HG02759 (cell line): Measurements from ENCODE around the gene F8A1.
A peak's percentile ranks its signal among the peaks of the same experiment; 100 is the strongest.
"Not testable (repeated sequence)": the region's sequence is repeated elsewhere in the genome, so short reads cannot be mapped to it uniquely, and the experiment has no call there.

Experiments
- ATAC-seq: cut with Tn5 transposase; IDR thresholded peaks from one replicate; pipeline ENCODE4 v1.9.1; 2021; ENCODE audit warnings: mild to moderate bottlenecking, moderate library complexity; ENCODE audit not compliant: unreplicated experiment

F8A1 gene

GRCh38 chrX:154886069-154886788, at the start of gene F8A1:
TSS of gene F8A1 (plus strand) at chrX:154886355. CDS start at chrX:154886375, 20 bp downstream.
- ATAC-seq = peak; percentile 82

GRCh38 chrX:154840856-154841255, 45.3 kb upstream of the F8A1 start:
- no peak for ATAC-seq

GRCh38 chrX:154850957-154851611, 35.1 kb upstream of the F8A1 start:
- ATAC-seq = no peak

GRCh38 chrX:154855256-154855655, 30.9 kb upstream of the F8A1 start:
- ATAC-seq = no peak

GRCh38 chrX:154868522-154868921, 17.6 kb upstream of the F8A1 start:
- ATAC-seq = not testable (repeated sequence)

- no peak for ATAC-seq
Observed at GRCh38 chrX:154873329-154873728, 12.8 kb upstream of the F8A1 start.

GRCh38 chrX:154884069-154884468, 2.1 kb upstream of the F8A1 start:
- not testable (repeated sequence) for ATAC-seq

- ATAC-seq = not testable (repeated sequence)
Observed at GRCh38 chrX:154885057-154885456, 1.1 kb upstream of the F8A1 start.

- ATAC-seq = not testable (repeated sequence)
Observed at GRCh38 chrX:154885549-154885948, 606 bp upstream of the F8A1 start.

GRCh38 chrX:154886789-154887221, 650 bp downstream of the F8A1 start:
- ATAC-seq = peak; percentile 58

- no peak for ATAC-seq
Observed at GRCh38 chrX:154890990-154891639, 5.0 kb downstream of the F8A1 start.

- no peak for ATAC-seq
Observed at GRCh38 chrX:154892296-154892695, 6.1 kb downstream of the F8A1 start.

- no peak for ATAC-seq
Observed at GRCh38 chrX:154900323-154900722, 14.2 kb downstream of the F8A1 start.

GRCh38 chrX:154902408-154902807, 16.3 kb downstream of the F8A1 start:
- no peak for ATAC-seq

- ATAC-seq = no peak
Observed at GRCh38 chrX:154908821-154909220, 22.7 kb downstream of the F8A1 start.

- ATAC-seq = not testable (repeated sequence)
Observed at GRCh38 chrX:154910048-154910447, 23.9 kb downstream of the F8A1 start.

GRCh38 chrX:154910528-154910927, 24.4 kb downstream of the F8A1 start:
- not testable (repeated sequence) for ATAC-seq

GRCh38 chrX:154914052-154914451, 27.9 kb downstream of the F8A1 start:
- ATAC-seq = no peak

- ATAC-seq = no peak
Observed at GRCh38 chrX:154918060-154918483, 31.9 kb downstream of the F8A1 start.

- not testable (repeated sequence) for ATAC-seq
Observed at GRCh38 chrX:154924771-154925170, 38.6 kb downstream of the F8A1 start.
